ENCODE measurements around the gene RCAN1. TPM values are rescaled to one million over a fixed set of nuclear protein-coding genes. Genes with fewer than 3 reads are reported as not detected.
A peak's percentile ranks its signal among the peaks of the same experiment; 100 is the strongest.

Gene RCAN1
- total and polyA plus RNA-seq, 9 donors = 8.6 to 26.7 (median 10.0) TPM

DNA sequence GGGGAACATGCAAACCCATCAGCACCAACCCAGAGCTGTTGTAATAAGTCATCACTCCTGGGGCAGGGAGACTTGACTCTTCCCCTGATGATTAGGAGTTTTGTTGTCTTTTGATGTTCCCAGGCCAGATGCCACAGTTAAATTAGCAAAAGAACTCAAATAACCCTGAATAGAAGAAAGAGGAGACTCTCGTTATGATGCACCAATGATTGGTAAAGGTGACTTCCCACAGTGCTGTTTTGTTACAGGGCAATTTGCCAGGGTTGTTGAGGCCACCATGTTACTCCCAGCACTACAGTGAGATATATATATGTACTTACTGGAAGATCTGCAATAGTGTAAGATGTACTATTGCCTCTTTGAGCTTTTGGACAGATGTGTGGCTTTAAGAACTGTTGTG, 24.3 kb upstream of the RCAN1 start:
- Histone ChIP-seq H3K9me3 (no peaks in the 10 kb centered on the region), H3K36me3 (no peaks in the 10 kb centered on the region), H3K4me1 (ENCODE audit: insufficient read depth) (no peaks in the 10 kb centered on the region), H3K4me3 (no peak overlapping the region), H3K27me3 (no peaks in the 10 kb centered on the region), H3K27ac (no peak overlapping the region)
- intact Hi-C loops (cut with DNase I) = loop anchor here in 1 of 4 donors (10.0 kb wide), 1 partner anchor 714 kb away; no protein-coding TSS in a partner anchor
- no peak for DNase-seq
- TF ChIP-seq EP300 (IDR thresholded peaks at IDR 0.05) (no peak), POLR2A (IDR thresholded peaks at IDR 0.05) (no peak)
- WGBS, 3 donors = 72 to 92% (median 81%) methylated on average over 1 of the region's 1 CpG

GRCh38 chr21:34636961-34637360, 22.0 kb upstream of the RCAN1 start:
- intact Hi-C loops (cut with DNase I) = loop anchor here in 1 of 4 donors (10.0 kb wide), 1 partner anchor 712 kb away; no protein-coding TSS in a partner anchor
- Histone ChIP-seq H3K27ac (no peak overlapping the region), H3K4me1 (ENCODE audit: insufficient read depth) (no peaks in the 10 kb centered on the region), H3K36me3 (no peaks in the 10 kb centered on the region), H3K4me3 (no peak overlapping the region), H3K27me3 (no peaks in the 10 kb centered on the region), H3K9me3 (no peaks in the 10 kb centered on the region)
- 76 to 84% (median 77%) methylated on average over 3 of the region's 3 CpGs for WGBS, 3 donors
- DNase-seq = no peak
- TF ChIP-seq CTCF (IDR thresholded peaks at IDR 0.05) (no peak), POLR2A (IDR thresholded peaks at IDR 0.05) (no peak), EP300 (IDR thresholded peaks at IDR 0.05) (no peak)

DNA sequence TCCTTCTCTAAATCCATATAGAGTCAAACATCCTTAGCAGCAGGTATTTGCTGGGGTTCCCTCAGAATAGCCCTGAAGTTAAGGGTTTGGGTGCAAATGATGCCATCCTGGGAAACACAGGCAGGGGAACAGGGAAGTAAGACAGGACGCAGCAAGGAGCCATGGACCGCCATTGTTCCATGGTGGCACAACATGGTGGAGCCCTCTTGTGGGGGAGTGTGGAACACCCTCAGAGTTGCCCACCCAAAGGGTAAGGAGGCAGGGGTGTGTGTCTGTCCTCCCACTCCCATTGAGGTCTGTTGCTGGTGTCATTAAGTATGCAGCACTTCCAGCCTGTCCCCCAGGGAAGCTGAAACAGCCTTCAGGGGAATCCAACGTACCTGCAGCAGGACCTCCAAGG, 20.4 kb upstream of the RCAN1 start:
- Histone ChIP-seq H3K4me3 (no peak overlapping the region), H3K9me3 (no peaks in the 10 kb centered on the region), H3K27ac (no peak overlapping the region), H3K36me3 (no peaks in the 10 kb centered on the region), H3K27me3 (no peaks in the 10 kb centered on the region), H3K4me1 (ENCODE audit: insufficient read depth) (no peaks in the 10 kb centered on the region)
- DNase-seq = no peak
- intact Hi-C loops (cut with DNase I) = loop anchor here in 1 of 4 donors (10.0 kb wide), 1 partner anchor 711 kb away; no protein-coding TSS in a partner anchor
- TF ChIP-seq EP300 (IDR thresholded peaks at IDR 0.05) (no peak), POLR2A (IDR thresholded peaks at IDR 0.05) (no peak), CTCF (IDR thresholded peaks at IDR 0.05) (no peak)
- WGBS, 3 donors = 66 to 78% (median 68%) methylated on average over 3 of the region's 3 CpGs

GRCh38 chr21:34632498-34632897, 17.6 kb upstream of the RCAN1 start:
- 69 to 75% (median 70%) methylated on average over 4 of the region's 4 CpGs for WGBS, 3 donors
- Histone ChIP-seq H3K27ac (no peak overlapping the region), H3K27me3 (no peaks in the 10 kb centered on the region), H3K4me3 (no peak overlapping the region), H3K4me1 (ENCODE audit: insufficient read depth) (no peaks in the 10 kb centered on the region), H3K36me3 (no peaks in the 10 kb centered on the region), H3K9me3 (no peaks in the 10 kb centered on the region)
- intact Hi-C loops (cut with DNase I) = loop anchor here in 2 of 4 donors (5.0 to 10.0 kb wide), 2 partner anchors 708 to 710 kb away; no protein-coding TSS in a partner anchor
- DNase-seq = no peak
- TF ChIP-seq CTCF (IDR thresholded peaks at IDR 0.05) = no peak
- TF ChIP-seq EP300 (IDR thresholded peaks at IDR 0.05) = no peak
- TF ChIP-seq POLR2A (IDR thresholded peaks at IDR 0.05) = no peak

DNA sequence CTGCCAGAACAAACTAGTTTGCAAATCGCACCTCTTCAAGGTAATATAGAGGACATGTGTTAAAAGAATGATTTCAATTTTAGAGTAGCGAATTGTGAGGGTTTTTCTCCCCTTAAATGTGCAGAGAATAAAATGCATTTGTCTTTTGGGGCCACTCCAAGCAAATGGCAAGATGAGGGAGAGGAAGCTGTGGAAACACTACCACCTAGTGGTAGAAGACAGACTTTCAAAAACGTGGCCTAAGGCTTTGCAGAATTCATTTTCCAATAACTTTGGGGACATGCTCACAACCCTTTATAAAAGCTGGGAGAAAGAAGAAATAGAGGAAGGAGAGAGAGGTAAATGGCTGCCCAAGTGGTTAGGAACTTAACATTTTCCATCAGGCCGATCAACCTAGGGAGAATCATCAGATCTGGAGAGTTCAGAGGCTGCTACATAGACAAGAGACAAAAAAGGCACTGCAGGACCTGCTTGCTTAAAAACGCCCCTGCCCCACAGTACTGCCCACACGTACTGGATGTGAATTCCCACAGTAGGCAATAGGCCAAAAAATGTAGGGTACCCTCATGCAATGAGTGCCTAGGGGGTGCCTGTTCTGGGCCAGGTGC, 15.7 kb upstream of the RCAN1 start:
- Histone ChIP-seq H3K27ac (no peak overlapping the region), H3K27me3 (no peaks in the 10 kb centered on the region), H3K4me3 (no peak overlapping the region), H3K4me1 (ENCODE audit: insufficient read depth) (no peaks in the 10 kb centered on the region), H3K9me3 (no peaks in the 10 kb centered on the region), H3K36me3 (no peaks in the 10 kb centered on the region)
- no peak for TF ChIP-seq POLR2A (IDR thresholded peaks at IDR 0.05)
- TF ChIP-seq CTCF (IDR thresholded peaks at IDR 0.05) = peak in 2 of 3 donors; percentile 60 to 66
- no peak for TF ChIP-seq EP300 (IDR thresholded peaks at IDR 0.05)
- WGBS, 3 donors = 7 to 13% (median 9%) methylated on average over 6 of the region's 6 CpGs
- DNase-seq = no peak
- intact Hi-C loops (cut with DNase I) = loop anchor here in 2 of 4 donors (5.0 to 10.0 kb wide), 2 partner anchors 706 to 708 kb away; no protein-coding TSS in a partner anchor
